Motor neuron (in vitro differentiated cells): Measurements from ENCODE around the gene NOTCH1. TPM values are rescaled to one million over a fixed set of nuclear protein-coding genes. Genes with fewer than 3 reads are reported as not detected.

Experiments
- ATAC-seq, 8 experiments: fragments of 200-7000 bp; cut with Tn5 transposase; replicated peaks in 6 of 8; 2 replicates each; pipeline ENCODE4 v1.8.0; 2021; ENCODE audit warnings: mild to moderate bottlenecking in 8 of 8, moderate library complexity in 8 of 8
- H3K27ac ChIP-seq, 2 donors: fragments of 250-450 bp; sonication (Bioruptor Pico); 2 replicates each; pipeline ENCODE4 v1.9.0; 2021; ENCODE audit warnings: antibody characterized with exemption in 2 of 2, mild to moderate bottlenecking in 2 of 2, moderate library complexity in 1 of 2
- H3K4me1 ChIP-seq, 2 donors: fragments of 250-450 bp; sonication (Bioruptor Pico); replicated peaks in 1 of 2; 2 replicates each; pipeline ENCODE4 v1.6.1; 2021; ENCODE audit warnings: antibody characterized with exemption in 2 of 2, mild to moderate bottlenecking in 2 of 2, moderate library complexity in 1 of 2
- H3K4me3 ChIP-seq, 5 donors: fragments of 250-450 bp; sonication (Bioruptor Pico); 2 replicates each; pipeline ENCODE4 v1.9.0; 2021; ENCODE audit warnings: antibody characterized with exemption in 5 of 5, mild to moderate bottlenecking in 5 of 5, moderate library complexity in 4 of 5
- WGBS, 10 experiments: fragments of 450-650 bp; shearing (Covaris generic); methylation state at CpG; one replicate each; pipeline ENCODE4 v1.0.0; 2022; 5-methylcytosine and 5-hydroxymethylcytosine counted together
- in situ Hi-C, 9 experiments: fragments of 400-800 bp; cut with MboI; loops; one replicate each; pipeline ENCODE4 v1.15.0; 2021; ENCODE audit warnings: low sequenced_read_pairs in 9 of 9, low pct_unique_long_range_greater_than_20kb in 2 of 9; ENCODE audit not compliant: unreplicated experiment in 9 of 9
- total RNA-seq, 8 experiments: library from RNA; unstranded; fragments of 300-600 nt; gene quantifications; 2 replicates each; pipeline versions ENCODE4 v1.2.3 to v1.2.4, GENCODE V29; 2022

NOTCH1 gene
- total RNA-seq, 8 experiments from 2014 or later = 4.9 to 57.7 (median 17.6) TPM

DNA sequence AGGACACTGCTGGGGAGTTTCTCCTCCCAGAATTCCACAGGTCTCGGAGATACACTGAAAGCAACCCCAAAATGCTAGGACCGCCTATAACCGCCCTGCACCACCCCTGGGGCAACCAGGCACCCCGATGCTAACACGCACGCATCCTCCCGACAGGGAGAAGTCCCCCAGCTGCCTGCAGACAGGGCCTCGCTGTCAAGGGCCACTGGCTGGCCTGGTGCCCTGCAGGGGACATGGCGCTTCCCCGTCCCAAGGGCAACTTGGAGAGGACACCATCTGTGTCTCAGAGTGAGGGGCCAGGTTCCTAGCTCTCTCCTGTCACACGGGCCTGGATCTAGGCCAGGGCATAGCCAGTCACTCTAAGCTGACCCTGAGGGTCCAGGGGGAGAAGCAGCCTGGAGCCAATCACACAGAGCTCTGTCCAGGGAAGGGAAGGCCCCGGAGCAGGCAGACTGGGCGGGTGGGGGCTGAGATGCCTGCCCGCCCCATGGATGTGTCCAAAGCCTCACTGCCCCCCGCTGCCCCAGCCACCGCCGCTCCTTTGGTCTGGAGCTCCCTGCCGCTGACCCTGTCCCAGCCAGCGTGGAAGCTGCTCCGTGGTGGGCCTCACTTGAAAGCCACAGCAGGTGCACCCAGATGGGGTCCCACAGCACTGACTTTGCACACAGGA lies 9.7 kb downstream of the NOTCH1 start:
- 80 to 100% (median 100%) methylated on average over 1 to 3 of the region's 20 CpGs; no CpG with 5 or more reads in 6 of the 10 experiments for WGBS, 10 experiments
- H3K4me1 ChIP-seq = peaks cover 48 to 56% of the 10 kb centered on the region in 2 donors

DNA sequence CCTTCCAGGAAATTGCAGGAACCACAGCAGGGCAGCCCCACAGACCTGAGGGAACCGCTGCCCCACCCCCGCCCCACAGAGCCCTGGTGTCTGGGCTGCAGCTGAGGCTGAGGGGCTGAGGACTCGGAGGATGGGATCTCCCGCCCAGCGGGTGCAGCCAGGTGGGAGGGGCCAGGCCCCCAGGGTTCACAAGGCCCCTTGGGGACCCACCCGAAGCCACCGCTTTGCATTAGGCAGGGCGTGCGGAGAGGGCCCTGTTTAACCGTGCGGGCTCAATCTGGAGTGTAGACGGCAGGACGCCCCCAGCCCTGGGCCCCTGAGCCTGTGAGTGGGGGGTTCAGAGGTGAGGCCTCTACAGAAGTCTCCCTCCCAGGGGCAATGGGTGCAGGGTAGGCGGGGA lies 10.8 kb downstream of the NOTCH1 start:
- H3K27ac ChIP-seq = peak overlapping the region in 1 of 2 donors; percentile 74
- H3K4me1 ChIP-seq = peaks cover 48 to 56% of the 10 kb centered on the region in 2 donors
- peak in 5 of 8 experiments; percentile 57 to 67 (median 65) for ATAC-seq
- no peak overlapping the region for H3K4me3 ChIP-seq
- in situ Hi-C loops = no loop called here
- no CpG with 5 or more reads among the region's 14 CpGs for WGBS, 10 experiments

More for the DNA sequence above, 9.7 kb downstream of the NOTCH1 start:
- Histone ChIP-seq H3K4me3 (no peak overlapping the region), H3K27ac (no peak overlapping the region)
- in situ Hi-C loops = no loop called here
- no peak for ATAC-seq

- in situ Hi-C loops = no loop called here
- WGBS, 10 experiments = 96 to 100% methylated on average over 1 to 9 of the region's 18 CpGs; no CpG with 5 or more reads in 8 of the 10 experiments
- Histone ChIP-seq H3K27ac (no peak overlapping the region), H3K4me3 (no peak overlapping the region), H3K4me1 (peaks cover 52 to 60% of the 10 kb centered on the region in 2 donors)
- ATAC-seq = no peak
Observed at GRCh38 chr9:136534366-136534765, 11.5 kb downstream of the NOTCH1 start.

DNA sequence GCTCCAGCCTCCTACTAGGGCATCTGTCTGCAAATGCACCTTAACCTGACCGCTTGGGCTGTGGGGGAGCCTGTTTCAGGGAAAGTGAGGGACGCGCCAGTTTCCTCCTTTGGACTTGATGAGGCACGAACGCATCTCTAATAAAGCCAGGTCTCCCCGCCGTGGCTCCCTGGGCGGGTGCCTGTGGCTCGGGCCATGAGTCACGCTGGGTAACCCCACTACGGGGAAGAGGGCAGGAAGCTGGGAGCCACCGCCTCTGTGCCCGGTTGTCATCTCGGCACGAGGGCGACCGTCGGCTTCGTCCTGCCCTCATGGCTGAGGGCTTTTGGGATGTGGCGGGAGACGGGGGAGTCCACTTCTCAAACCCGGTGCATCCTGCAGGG lies 12.1 kb downstream of the NOTCH1 start:
- ATAC-seq = no peak
- Histone ChIP-seq H3K4me3 (no peak overlapping the region), H3K4me1 (peaks cover 58 to 66% of the 10 kb centered on the region in 2 donors), H3K27ac (no peak overlapping the region)
- 33 to 97% (median 67%) methylated on average over 1 to 5 of the region's 22 CpGs; no CpG with 5 or more reads in 6 of the 10 experiments for WGBS, 10 experiments
- in situ Hi-C loops = no loop called here

DNA sequence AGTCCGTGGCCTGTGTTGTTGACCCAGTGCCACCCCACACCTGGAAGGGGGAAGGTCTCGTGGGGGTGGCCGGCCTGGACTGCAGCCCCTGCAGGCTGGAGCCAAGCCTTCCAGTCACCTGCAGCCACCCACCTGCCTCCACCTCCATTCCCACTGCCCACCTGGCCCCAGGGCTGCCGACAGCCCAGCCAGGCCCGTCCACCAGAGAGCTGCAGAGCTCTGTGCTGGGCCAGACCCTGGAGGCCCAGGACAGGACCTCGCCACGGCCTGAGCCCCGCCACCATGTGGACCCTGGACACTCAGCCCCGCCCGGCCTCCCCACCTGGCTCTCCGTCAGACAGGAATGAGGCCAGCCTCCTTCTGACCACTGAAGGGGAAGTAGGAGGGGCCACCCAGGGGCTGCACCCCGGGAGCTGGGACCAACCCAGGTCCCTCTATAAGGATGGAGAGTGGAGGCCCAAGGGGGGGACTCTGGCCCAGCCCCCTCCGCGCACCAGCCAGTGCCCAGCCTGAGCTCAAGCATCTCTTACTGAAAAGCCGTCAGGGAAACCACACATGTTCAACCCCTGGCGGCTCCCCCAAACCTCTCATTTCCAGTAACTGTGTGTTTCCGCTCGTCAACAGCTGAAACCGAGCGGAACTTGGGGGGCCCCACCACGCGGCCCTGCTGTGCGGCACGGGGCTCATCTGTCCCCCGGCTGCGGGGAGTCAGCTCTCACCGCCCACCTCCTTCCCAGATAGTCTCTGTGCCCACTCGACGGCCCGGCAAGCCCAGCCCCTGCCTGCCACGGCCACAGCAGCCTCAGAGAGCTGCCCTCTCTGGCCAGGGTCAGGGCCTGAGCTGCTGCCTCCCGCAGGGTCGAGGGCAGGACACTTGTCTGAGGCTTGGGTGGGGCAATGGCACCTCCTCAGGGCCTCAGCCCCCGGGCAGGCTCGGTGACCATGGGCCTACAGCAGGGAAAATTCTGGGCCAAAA lies 12.8 kb downstream of the NOTCH1 start:
- in situ Hi-C loops = no loop called here
- Histone ChIP-seq H3K27ac (peak overlapping the region in 1 of 2 donors; percentile 36), H3K4me3 (no peak overlapping the region), H3K4me1 (peaks cover 62 to 72% of the 10 kb centered on the region in 2 donors)
- ATAC-seq = peak in 1 of 8 experiments; percentile 9
- WGBS, 10 experiments = 60 to 90% (median 66%) methylated on average over 1 to 6 of the region's 35 CpGs; no CpG with 5 or more reads in 6 of the 10 experiments

DNA sequence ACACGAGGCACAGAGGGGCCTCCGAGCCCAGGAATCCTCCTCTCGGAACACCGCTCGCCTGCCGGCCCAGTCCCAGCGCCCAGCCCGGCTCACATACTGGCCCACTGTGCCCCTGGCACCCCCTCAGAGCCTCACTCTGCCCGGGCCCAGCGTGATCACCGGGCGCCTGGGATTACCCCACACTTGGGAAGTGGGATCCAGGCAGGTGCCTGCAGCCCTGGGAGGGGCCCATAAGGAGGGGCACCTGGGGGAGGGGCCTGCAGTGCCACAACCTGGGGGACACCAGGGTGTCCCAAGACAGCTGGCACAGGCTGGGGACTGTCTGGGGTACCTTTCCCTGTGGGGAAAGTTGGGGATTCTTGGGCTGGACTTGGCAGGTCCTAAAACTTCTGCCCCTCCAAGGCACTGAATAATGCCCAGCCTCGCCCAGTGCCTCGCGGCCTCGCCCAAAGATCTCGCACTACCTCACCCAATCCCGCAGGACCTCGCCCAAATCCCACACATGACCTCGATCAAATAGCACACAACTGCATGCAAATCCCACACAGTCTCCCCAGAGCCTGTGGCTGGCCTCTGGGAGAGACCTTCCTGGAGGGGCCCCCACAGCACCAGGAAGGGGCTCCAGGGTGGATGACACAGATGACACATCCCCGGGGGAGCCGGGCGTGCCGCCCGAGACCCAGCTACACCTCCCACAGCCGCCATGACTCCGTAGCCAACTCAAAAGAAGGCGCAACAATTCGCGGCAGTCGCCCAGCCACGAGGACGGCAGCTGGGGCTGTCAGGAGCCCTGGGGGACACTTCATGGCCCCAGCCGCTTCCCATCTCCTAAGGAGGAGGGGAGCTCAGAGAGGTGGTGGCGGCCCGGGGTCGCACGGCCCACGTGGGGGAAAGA lies 13.7 kb downstream of the NOTCH1 start:
- Histone ChIP-seq H3K4me1 (peaks cover 72 to 81% of the 10 kb centered on the region in 2 donors), H3K4me3 (no peak overlapping the region), H3K27ac (peak overlapping the region in 1 of 2 donors; percentile 44)
- peak in 4 of 8 experiments; percentile 5 to 89 (median 84) for ATAC-seq
- 0 to 100% (median 83%) methylated on average over 2 to 9 of the region's 39 CpGs; no CpG with 5 or more reads in 6 of the 10 experiments for WGBS, 10 experiments
- in situ Hi-C loops = no loop called here

GRCh38 chr9:136531186-136531903 lies 14.5 kb downstream of the NOTCH1 start:
- Histone ChIP-seq H3K27ac (no peak overlapping the region), H3K4me1 (peaks cover 80 to 84% of the 10 kb centered on the region in 2 donors), H3K4me3 (no peak overlapping the region)
- WGBS, 10 experiments = 80 to 95% (median 87%) methylated on average over 1 to 4 of the region's 37 CpGs; no CpG with 5 or more reads in 6 of the 10 experiments
- no peak for ATAC-seq
- in situ Hi-C loops = no loop called here

DNA sequence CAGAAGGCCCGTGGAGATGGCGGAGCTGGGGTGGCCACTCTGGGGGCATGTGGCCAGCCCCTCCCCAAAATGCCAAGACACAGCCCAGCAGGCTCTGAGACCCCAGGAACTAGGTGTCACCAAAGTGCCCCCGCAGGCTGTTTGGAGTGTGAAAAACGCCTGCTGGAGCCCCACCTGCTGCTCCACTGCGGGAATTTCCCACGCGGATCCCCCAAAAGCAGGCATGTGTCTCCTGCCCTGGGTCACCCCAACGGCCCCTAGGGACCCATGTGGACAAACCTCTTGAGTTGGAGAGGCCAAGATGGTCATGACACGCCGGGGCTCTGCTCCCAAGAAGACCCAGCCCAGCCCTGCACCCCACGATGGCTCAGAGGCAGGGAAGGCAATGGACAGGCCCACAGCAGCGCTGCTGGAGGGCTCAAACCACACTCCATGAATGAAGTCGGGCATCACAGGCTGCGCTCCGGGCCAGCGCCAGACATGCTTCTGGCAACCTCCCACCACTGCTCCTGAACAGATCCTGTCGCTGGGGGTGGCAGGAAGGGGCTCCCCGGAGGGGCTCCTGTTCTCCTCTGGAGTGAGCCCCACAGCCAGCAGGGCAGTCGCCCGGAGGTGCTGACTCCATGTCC lies 15.3 kb downstream of the NOTCH1 start:
- no peak overlapping the region for H3K4me3 ChIP-seq
- H3K27ac ChIP-seq = peak overlapping the region in 1 of 2 donors; percentile 45
- peaks cover 87 to 88% of the 10 kb centered on the region in 2 donors for H3K4me1 ChIP-seq
- WGBS, 10 experiments = 0 to 70% methylated on average over 1 to 2 of the region's 20 CpGs; no CpG with 5 or more reads in 8 of the 10 experiments
- no peak for ATAC-seq
- in situ Hi-C loops = no loop called here

DNA sequence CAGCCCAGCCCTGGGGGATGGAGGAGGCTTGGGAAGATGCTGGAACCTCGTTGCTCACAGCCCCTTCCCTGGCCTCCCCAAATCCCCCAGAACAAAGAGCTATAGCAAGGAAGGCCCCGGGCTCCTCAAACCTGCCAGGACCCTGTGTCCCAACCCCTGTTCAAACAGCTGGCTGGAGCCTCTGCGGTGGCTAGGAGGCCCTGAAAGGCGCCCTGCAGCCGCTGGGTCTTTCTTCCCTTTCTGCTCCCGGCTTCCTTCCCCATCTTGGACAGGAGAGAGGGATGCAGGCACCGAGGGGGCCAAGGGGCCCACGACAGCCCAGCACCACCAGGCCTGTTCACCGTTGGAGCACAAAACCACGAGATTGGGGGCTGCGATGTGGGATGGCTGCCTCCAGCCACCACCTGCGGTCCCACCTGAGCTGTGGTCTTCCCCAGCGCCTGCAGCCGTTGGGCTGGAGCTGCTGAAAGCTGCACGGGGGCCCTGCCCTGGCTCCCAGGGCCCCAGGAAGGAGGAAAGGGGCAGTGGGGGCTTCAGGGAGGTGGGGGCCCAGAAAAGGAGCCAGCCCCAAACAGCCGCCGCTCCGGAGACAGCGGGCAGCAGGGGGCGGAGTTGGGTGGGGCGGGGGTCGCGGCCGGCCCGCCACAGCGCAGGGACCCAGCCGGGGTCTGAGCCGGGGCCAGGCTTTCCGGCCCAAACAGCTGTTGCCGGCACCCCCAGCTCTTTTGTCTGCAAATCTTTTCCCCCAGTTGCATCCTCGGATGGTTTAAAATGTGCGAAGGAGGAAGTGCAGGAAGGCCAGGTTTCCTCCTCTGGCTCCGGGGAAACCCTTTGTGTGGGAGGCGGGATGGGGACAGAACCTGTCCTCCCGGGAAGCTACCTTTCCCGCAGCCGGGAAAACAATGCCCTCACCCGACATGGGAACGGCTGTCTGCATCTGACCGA lies 16.1 kb downstream of the NOTCH1 start:
- 50 to 100% (median 80%) methylated on average over 1 to 8 of the region's 40 CpGs; no CpG with 5 or more reads in 5 of the 10 experiments for WGBS, 10 experiments
- Histone ChIP-seq H3K4me3 (no peak overlapping the region), H3K27ac (peak overlapping the region in 1 of 2 donors; percentile 45), H3K4me1 (peaks cover 89 to 90% of the 10 kb centered on the region in 2 donors)
- in situ Hi-C loops = no loop called here
- ATAC-seq = no peak

DNA sequence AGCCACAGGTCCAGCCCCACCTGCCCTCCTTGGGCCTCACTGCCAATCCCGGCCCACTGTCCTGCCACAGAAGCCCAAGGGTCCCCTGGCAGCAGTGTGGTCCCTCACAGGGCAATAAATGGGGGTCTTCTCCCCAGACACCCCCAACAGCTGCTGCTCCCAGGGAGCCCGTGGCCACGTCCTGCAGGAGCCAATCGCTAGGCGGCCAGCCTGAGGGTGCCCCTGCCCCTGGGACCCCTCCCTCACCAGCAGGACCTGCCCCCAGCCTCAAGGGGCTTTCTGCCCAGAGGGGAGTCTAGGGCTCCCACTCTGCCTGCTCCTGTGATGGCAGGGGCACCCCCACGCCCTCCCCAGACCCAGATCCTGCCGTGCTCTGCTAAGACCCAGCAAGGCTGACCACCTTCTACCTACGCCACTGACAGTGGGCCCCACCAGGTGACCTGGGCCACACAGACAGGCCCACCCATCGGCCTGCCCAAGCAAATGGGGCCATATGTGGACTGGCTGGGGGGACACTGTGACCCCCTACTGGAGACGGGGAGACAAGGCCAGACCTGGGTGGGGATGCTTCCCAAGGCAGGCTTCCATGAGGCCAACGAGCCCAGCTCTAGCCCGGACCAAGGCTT lies 17.0 kb downstream of the NOTCH1 start:
- no peak for ATAC-seq
- Histone ChIP-seq H3K4me3 (no peak overlapping the region), H3K4me1 (peaks cover 83 to 84% of the 10 kb centered on the region in 2 donors), H3K27ac (peak overlapping the region in 1 of 2 donors; percentile 45)
- 87% methylated on average over 3 of the region's 12 CpGs; no CpG with 5 or more reads in 9 of the 10 experiments for whole genome bisulfite sequencing, 10 experiments
- in situ Hi-C loops = no loop called here
